GM19438 (cell line): ENCODE results near the gene FLCN.

Source experiments
- ATAC-seq: cut with Tn5 transposase; IDR thresholded peaks from one replicate; pipeline ENCODE4 v1.9.1; 2021; ENCODE audit warnings: low read depth; ENCODE audit not compliant: unreplicated experiment

FLCN gene

GRCh38 chr17:17236295-17237025 is 508 bp downstream of the FLCN start:
- ATAC-seq = no peak

- no peak for ATAC-seq
Measured at GRCh38 chr17:17235212-17236174, 1.5 kb downstream of the FLCN start.

- no peak for ATAC-seq
Measured at GRCh38 chr17:17232303-17232621, 4.7 kb downstream of the FLCN start.

GRCh38 chr17:17231621-17232302 is 5.2 kb downstream of the FLCN start:
- no peak for ATAC-seq

- no peak for ATAC-seq
Measured at GRCh38 chr17:17229416-17230384, 7.3 kb downstream of the FLCN start.

GRCh38 chr17:17228521-17229279 is 8.3 kb downstream of the FLCN start:
- no peak for ATAC-seq

GRCh38 chr17:17227608-17228520 is 9.1 kb downstream of the FLCN start:
- ATAC-seq = no peak

- ATAC-seq = no peak
Measured at GRCh38 chr17:17226451-17227265, 10.3 kb downstream of the FLCN start.

GRCh38 chr17:17225901-17226300 is 11.1 kb downstream of the FLCN start:
- no peak for ATAC-seq

- no peak for ATAC-seq
Measured at GRCh38 chr17:17224137-17224536, 12.8 kb downstream of the FLCN start.

- no peak for ATAC-seq
Measured at GRCh38 chr17:17223736-17224135, 13.2 kb downstream of the FLCN start.

GRCh38 chr17:17221329-17221728 is 15.6 kb downstream of the FLCN start:
- no peak for ATAC-seq

GRCh38 chr17:17220529-17220928 is 16.4 kb downstream of the FLCN start:
- ATAC-seq = no peak

- no peak for ATAC-seq
Measured at GRCh38 chr17:17217995-17218394, 19.0 kb downstream of the FLCN start.

GRCh38 chr17:17216776-17217175 is 20.2 kb downstream of the FLCN start:
- no peak for ATAC-seq

- no peak for ATAC-seq
Measured at GRCh38 chr17:17216236-17216635, 20.7 kb downstream of the FLCN start.

- no peak for ATAC-seq
Measured at GRCh38 chr17:17215575-17215974, 21.4 kb downstream of the FLCN start.
